SKM-1 treated with dmso at 0.1 percent for 144 hours (cell line): ENCODE measurements around the gene NPFFR1.
A peak's percentile ranks its signal among the peaks of the same experiment; 100 is the strongest.

ENCODE experiments used
- DNase-seq: peaks from one replicate; lab custom pipeline; 2025; ENCODE audit not compliant: unreplicated experiment; lab: John Stamatoyannopoulos, UW

Gene NPFFR1

DNA sequence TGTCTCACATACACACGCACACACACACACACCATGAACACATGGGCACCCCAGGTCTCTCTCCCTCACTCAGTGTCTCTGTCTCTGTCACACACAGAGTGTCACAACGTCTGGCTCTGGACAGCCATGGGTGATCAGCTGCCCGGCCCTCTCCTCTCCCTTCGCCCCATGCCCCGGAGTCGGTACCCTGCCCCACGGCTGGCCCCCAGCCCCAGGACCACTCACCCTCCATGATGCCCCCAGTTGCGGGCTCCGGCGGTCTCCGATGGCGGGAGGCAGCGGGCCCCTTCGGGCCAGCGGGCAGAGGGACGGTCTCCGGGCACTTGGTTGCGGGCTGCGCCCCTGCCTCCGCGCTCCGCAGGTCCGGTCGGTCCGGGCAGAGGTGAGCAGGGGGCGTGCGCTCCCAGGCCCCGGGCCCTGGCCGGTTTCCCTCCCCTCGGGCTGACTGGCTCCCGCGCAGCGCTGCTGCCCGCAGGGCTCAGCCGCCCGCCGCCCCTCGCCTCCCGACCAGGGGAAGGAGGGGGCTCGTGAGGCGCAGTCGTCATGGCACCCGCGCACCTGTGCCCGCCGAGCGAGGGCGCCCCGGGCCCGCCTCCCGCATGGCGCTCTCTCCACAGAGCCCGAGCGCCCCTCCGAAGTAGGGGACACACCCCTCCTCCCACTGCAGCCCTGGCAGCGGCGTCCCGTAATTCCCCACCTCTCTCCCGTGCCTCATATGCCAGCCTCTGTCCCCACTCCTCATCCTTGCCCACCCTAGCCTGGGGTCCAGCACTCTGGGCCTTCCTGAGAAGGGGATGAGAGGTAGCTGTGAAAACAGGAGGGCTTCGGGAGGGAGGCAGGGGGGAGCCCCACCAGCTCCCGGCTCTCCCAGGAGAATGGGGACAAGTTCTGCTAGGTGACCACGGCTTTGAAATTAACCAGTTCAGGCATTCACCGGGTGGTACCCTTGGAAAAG is at the start of gene NPFFR1:
Gene NPFFR1, minus strand, starts transcription at position 560 of the 955 bp plus-strand sequence. Its CDS starts 328 bp downstream, at position 232.
- no peak for DNase-seq

GRCh38 chr10:70333268-70333667 is 49.5 kb upstream of the NPFFR1 start:
- no peak for DNase-seq

GRCh38 chr10:70331486-70332268 is 47.9 kb upstream of the NPFFR1 start:
- peak; percentile 96 for DNase-seq

DNA sequence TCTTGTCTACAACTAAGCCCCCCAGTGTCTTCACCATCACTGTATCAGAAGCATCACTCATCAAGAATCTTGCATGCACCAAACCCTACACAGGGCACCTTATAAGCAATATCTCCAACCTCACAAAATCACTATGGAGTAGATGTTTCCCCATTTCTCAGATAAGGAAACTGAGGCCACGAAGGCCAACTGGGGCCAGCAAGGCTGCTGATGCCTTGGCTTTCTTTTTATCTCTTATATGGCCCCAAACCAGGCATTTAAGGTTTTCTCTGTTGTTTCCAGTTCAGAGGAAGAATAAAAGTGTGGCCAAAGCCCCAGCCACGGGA is 47.3 kb upstream of the NPFFR1 start:
- no peak for DNase-seq

- no peak for DNase-seq
Observed at GRCh38 chr10:70330671-70331070, 46.9 kb upstream of the NPFFR1 start.

GRCh38 chr10:70328967-70329366 is 45.2 kb upstream of the NPFFR1 start:
- DNase-seq, result no peak

GRCh38 chr10:70328018-70328417 is 44.2 kb upstream of the NPFFR1 start:
- no peak for DNase-seq

DNA sequence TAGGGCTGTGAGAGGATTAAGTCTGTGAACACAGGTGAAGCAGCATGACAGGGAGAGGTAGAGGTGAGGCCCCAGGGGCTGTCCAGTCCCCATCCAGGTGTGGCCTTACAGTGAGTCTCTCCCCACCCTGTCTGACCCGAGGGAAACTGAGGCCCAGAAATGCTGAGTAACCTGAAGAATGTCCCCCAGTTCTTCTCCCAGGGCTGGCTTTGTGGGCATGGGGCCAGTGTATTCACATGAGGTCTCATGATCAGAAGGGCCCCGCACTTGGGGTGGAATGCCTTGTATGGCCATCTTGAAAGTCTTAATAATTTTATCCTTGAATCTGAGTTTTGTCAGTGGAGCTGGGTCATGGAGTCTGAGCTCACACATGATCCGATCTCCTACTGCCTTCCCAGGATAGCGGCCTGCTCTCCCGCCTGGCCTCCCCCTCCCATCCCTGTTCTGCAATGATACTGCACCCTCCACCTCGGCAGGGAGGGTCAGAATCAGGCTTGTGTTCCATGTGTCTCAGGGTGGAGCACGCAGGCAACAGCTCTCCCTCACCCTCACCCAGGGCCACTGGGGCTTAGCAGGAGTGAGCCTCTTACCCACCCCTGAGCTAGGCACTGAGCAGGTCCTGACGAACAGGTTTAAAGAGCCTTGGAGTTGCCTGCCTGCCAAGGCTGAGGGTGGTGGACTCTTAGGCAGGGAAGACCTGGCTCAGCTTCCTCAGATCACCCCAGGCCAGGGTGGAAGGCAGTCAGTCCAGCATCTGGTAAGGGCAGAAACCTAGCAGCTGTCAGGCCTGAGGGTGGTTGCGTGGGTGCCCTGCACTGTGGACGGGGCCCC is 41.4 kb upstream of the NPFFR1 start:
- no peak for DNase-seq

GRCh38 chr10:70324339-70324861 is 40.6 kb upstream of the NPFFR1 start:
- DNase-seq, result no peak

DNA sequence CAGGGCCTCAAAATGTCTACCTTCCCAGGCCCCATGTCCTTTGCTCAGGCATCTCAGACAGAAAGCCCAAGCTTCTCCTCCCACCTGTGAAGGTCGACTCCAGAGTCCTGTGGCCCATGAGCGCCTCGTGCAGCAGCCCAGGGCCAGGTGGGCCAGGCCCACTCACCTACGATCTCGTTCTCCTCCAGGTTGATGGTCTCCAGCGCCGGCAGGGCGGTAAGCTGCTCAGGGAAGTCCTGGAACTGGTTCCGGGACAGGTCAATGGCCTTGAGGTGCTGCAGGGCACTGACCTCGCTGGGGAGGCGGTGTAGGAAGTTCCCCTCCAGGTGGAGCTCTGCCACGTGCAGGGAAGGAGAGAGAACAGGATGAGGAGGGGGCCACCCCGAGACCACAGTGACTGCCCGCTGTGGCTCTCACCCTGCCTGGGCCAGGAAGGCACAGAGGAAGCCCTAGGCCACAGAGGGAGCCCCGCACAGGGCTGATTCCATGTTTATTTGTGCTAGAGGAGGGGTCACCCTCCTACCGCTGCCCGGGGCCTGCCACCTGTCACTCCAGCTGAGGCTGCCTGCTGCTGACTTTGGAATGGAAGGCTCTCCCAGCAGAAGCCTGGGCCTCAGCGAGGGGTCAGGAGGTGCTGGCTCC is 40.0 kb upstream of the NPFFR1 start:
- DNase-seq, result no peak

GRCh38 chr10:70323138-70323696 is 39.4 kb upstream of the NPFFR1 start:
- no peak for DNase-seq

DNA sequence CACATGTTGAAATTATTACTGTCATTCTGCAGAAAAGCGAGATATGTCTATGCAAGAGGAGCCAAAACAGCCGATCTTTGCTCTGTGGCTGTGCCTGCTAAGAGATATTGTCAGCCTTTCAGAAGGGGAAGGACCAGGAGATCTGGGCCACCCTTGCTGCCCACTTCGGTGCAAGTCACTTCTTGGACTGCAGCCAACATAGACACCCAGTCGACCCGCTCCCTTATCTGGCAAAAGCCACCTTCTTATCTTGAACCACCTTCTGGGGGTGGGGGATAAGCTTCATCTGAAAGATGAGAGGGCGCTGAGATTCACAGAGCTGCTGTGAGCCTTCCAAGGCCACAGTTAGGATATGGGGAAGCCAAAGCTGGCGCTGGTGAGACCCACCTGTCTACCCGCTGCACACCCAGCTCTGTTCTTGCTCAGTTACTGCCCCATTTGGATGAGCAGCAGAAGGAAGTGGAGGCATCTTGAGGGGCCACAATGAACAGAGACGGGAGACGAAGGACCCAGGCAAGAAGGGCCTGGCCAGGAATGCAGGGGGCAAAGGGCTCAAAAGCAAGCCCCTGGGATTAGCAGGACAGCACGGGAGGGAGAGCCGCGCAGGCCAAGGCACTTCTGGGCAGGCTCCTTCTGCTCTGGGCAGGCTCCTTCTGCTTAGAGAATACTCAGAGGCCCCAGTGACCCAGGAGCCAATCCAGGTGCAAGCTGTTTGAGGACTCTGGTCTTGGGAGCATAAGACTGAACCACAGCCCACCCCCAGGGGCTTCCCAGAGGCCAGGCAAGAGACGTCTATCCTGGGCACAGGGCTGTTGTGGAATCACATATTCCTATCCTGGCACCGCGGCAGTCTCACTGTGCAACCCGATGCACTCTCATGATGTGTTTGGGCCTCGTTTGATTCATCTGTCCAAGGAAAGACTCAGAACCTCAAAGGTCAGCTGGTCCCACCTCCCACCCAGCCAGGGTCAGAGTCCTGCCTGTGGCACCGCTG is 38.4 kb upstream of the NPFFR1 start:
- no peak for DNase-seq

DNA sequence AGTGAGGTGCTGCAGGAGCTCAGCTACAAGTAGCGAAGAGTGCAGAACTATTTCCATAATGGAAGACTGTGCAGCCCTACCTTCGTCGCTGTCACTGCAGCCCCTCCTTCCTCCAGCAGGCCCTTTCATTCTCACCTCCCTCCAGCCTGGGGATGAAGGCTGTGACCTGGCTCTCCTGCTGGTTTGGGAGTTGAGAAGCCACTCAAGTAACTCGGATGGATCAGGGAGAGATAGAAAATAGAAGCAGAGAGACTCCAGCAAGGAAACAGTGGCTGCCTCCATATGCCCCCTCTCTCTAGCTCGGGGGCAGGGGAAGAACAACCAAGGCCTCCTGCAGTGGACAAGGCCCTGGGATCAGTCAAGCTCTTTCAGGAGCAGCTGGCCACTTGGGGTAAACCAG is 37.4 kb upstream of the NPFFR1 start:
- no peak for DNase-seq

DNA sequence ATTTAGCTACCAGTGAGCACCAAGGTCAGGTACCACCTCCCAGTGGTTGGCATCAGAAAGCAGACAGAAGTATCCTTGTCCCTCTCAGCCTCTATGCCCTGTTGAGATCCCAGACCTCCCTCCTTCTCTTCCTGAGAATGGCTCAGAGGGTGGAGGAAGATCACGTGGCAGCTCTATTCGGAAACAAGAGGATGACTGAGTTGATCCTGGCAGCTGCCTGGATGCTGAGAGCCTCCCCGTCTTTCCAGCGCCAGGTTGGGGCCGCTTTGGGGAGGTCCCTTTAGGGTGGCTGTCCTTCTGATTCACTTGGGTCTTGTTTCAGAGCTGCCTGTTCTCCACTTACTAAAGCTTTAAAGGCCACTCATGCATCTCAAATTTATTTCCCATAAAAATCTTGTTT is 36.9 kb upstream of the NPFFR1 start:
- DNase-seq, result no peak

- DNase-seq, result no peak
Observed at GRCh38 chr10:70319824-70320223, 36.0 kb upstream of the NPFFR1 start.

GRCh38 chr10:70319183-70319582 is 35.4 kb upstream of the NPFFR1 start:
- DNase-seq, result no peak

DNA sequence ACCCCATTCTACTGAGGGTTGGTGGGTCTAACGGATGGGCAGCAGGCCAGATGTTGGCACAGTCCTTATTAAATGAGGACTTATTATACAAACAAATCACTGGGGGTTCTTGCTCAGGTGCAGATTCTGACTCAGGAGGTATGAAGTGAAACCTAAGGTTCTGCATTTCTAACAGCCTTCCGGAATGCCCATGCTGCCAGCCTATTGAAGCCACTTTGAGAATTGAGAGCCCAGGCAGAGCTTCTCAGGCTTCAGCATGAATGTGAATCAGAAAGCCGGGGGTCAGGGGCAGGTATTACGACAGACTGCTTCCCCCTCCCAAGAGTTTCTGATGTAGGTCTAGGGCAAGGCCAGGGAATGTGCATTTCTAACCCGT is 34.1 kb upstream of the NPFFR1 start:
- DNase-seq, result no peak

GRCh38 chr10:70317272-70317942 is 33.6 kb upstream of the NPFFR1 start:
- no peak for DNase-seq

GRCh38 chr10:70315815-70316214 is 32.0 kb upstream of the NPFFR1 start:
- no peak for DNase-seq
